NCI-H748 treated with DMSO at 0.1 percent for 48 hours (cell line): Measurements from ENCODE around the gene KRT71.
A peak's percentile ranks its signal among the peaks of the same experiment; 100 is the strongest.

ENCODE experiments used
- DNase-seq: peaks from one replicate; lab custom pipeline; 2025; lab: John Stamatoyannopoulos, UW

Gene KRT71

DNA sequence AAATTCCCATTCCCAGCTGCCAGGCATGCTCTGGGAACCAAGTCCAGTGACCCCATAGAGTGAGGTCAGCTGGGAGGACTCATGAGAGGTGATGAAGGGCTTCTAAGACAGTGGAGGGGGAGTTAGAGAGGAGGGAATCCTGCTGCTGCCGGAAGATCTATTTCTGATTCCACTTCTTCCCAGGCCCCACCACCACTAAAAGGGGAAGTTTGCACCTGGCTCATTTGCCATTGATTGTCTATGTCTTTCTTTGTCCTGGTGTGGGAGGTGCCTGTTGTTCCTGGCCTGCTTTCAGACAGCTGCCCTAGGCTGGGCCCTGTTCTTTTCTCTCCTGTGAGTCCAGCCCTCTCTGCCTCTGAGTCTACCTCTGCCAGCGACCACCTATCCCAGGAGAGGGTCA is 56.9 kb downstream of the KRT71 start:
- DNase-seq: peak; percentile 22

DNA sequence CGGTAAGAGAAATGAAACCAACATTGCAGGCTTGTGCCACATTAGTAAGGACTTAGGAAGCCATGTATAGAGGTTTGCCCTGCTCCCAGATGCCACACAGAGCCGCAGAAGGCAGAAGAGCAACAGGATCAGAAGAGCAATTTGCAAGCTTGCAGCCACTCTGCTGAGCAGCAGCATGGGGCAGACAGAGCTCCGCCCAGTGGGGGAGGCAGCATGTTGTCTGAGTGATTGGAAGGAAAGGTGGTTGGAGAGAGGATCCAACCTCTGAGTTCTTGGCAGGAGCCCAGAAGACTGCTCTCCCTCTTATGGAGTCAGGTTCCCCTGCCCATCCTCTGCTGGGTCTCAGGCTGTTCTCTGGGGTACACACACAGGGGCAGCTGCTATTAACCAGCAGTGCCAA is 57.6 kb downstream of the KRT71 start:
- DNase-seq: peak; percentile 14

DNA sequence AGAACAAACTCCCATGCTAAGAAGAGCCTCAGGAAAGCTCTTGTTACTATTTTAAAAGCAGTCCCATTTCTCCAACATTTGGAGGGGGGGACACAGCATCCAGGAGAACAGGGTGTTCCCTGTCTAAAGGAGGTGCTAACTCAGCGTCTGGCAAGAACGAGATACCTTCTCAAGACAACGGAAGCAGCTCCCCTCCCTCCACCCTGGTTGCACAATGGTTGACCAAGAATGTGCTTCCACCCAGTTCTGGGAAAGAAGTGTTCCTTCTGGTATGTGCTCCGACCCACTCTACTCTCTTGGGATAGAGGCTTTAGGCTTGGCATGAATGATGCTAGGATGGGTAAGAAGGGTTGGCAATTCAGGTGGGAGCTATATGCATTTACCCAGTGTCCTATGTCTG is 58.4 kb downstream of the KRT71 start:
- no peak for DNase-seq

DNA sequence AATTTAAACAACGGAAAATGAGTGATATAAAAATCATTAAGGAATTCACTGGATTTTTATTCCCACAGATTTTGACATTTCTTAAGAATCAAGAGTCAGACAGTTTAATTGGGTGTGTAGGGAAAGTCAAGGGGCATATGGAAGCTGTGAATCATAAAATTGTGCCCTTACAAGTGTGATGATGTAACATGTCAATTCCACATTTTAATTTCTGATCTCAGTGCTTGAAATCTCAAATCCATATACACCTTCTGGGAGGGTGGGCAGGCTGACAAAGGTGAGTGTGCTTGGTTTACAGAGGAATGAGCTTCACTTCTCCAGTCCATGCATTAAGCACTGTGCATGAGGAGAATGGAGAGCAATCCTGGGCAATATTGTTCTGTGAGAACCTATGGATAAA is 58.8 kb downstream of the KRT71 start:
- DNase-seq: no peak
